HFF-Myc (cell line): ENCODE results near the gene ST3GAL3.
A peak's percentile ranks its signal among the peaks of the same experiment; 100 is the strongest.

Experiments
- DNase-seq: peaks from one replicate; pipeline ENCODE4 v3.0.0-alpha.2; 2011; ENCODE audit warnings: low read depth; ENCODE audit errors: extremely low read depth
- H3K4me3 ChIP-seq: replicated peaks from 2 replicates; pipeline ENCODE4 v1.5.1; 2011; ENCODE audit warnings: low read depth, mild to moderate bottlenecking, control low read depth, low read length
- CTCF ChIP-seq: IDR thresholded peaks from 2 replicates; pipeline ENCODE4 v1.5.1; 2012; ENCODE audit warnings: mild to moderate bottlenecking, low read depth, low read length, control low read depth; ENCODE audit errors: missing control alignments

The ST3GAL3 gene

GRCh38 chr1:43974443-43975248 lies 267.3 kb downstream of the ST3GAL3 start, which contains the start of gene ATP6V0B:
Gene ATP6V0B (plus strand): TSS chr1:43974960. CDS start chr1:43975041, 81 bp downstream.
- no peak for TF ChIP-seq CTCF
- peak; percentile 75 for DNase-seq
- peak within 1 kb of the TSS; percentile 86 for H3K4me3 ChIP-seq

- no peak for DNase-seq
- peak overlapping the region; percentile 86 for H3K4me3 ChIP-seq
- TF ChIP-seq CTCF, result no peak
Measured at GRCh38 chr1:43975249-43975961, 268.1 kb downstream of the ST3GAL3 start.

- DNase-seq, result no peak
- TF ChIP-seq CTCF, result no peak
- peak overlapping the region; percentile 86 for H3K4me3 ChIP-seq
Measured at GRCh38 chr1:43976045-43976444, 268.7 kb downstream of the ST3GAL3 start.

GRCh38 chr1:43976890-43977289 lies 269.6 kb downstream of the ST3GAL3 start:
- peak overlapping the region; percentile 86; the same call in 1 of the 2 replicates for H3K4me3 ChIP-seq
- TF ChIP-seq CTCF, result no peak
- no peak for DNase-seq

- TF ChIP-seq CTCF, result no peak
- H3K4me3 ChIP-seq, result peak overlapping the region; percentile 86
- no peak for DNase-seq
Measured at GRCh38 chr1:43977376-43978263, 270.3 kb downstream of the ST3GAL3 start.

GRCh38 chr1:43978264-43978550 lies 270.9 kb downstream of the ST3GAL3 start:
- TF ChIP-seq CTCF, result no peak
- DNase-seq, result no peak
- H3K4me3 ChIP-seq, result peak overlapping the region; percentile 47
